Hypothalamus (tissue), 51 donors: ENCODE data around the gene EPG5.
A peak's percentile ranks its signal among the peaks of the same experiment; 100 is the strongest.

Source experiments
- DNase-seq, 51 donors: peaks; one replicate each; lab custom pipeline; 2025; lab: John Stamatoyannopoulos, UW

Gene EPG5

GRCh38 chr18:45923138-45923537 lies 44.0 kb downstream of the EPG5 start:
- DNase-seq, result no peak

DNA sequence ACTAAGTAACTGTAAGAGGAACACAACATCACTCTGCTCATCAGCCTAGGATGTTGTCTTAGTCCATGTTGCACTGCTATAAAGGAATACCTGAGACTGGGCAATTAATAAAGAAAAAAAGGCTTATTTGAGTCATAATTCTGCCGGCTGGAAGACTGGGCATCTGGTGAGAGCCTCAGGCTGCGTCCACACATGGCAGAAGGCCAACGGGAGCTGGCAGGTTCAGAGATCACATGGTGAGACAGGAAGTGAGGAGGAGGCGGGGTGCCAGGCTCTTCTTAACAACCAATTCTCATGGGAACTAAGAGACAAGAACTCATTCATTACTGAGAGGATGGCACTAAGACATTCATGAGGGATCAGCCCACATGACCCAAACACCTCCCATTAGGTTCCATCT lies 46.8 kb downstream of the EPG5 start:
- DNase-seq, result peak in 34 of 51 donors; percentile 1 to 54 (median 32)

DNA sequence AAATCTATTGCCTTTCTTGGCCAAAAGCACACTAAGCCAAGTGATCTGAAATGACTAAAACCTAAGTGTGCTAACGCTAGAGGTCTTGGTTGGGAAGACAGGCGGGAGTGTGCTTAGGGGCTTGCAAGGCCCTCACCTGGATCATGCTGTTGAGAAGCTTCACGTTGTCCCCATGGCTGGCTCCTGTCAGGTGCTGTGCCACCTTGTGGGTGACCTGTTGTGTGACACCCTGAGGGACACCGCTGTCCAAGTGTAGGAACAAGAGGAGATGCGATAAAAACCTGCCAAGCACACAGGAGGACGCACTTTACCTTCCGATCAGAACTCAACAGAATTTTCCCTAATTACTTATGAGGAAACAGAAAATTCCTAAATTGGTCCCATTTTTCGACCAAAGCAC lies 50.8 kb downstream of the EPG5 start:
- no peak for DNase-seq

- DNase-seq, result no peak
Observed at GRCh38 chr18:45913276-45913675, 53.9 kb downstream of the EPG5 start.

DNA sequence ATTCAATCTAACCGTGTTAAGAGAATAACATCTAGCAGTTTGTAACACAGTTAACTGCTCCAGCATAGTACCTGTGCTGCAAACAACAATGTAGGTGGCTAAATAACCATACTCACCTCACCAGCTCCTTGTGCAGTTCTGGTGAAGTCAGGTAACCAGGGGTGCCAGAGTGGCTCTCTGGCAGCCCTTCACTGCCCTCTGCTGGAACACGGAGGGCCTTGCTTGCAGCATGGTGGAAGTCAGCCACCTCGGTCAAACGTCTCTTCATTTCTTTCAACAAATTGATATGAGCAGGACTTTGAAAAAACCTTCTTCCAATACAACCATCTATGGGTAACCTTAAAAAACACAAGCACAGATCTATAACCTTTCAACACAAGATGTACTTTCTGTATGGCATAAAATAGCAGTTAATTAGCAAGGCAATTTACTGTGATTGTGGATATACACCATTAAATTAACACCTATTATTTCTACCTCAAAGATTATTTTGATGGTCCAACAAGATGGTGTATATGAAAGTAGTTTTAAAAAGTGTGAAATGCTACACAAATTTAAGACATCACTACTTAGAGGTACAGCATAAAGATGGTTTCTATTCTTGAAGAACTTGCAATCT lies 56.6 kb downstream of the EPG5 start:
- peak in 13 of 51 donors; percentile 1 to 19 (median 8) for DNase-seq

- DNase-seq, result no peak
Observed at GRCh38 chr18:45901654-45902210, 65.4 kb downstream of the EPG5 start.

- DNase-seq, result no peak
Observed at GRCh38 chr18:45900623-45901022, 66.5 kb downstream of the EPG5 start.

DNA sequence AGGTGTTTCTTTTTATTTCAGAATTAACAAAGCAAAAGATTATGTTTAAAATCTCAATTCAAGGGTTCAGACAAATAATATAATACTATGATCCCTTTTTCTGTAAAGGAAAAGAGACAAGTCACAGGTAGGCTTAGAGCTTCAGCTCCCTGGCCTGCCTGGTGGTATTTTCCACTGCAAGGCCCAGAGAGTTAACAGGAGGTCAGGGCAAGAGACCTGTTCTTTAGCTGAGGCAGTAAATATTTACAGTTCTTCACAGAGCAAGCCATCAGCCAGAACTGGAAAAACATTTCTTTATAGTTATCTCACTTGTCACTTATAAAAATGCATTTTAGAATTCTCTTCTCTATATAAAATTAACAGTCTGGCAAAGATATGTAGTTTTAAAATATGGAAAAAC lies 70.1 kb downstream of the EPG5 start:
- DNase-seq, result no peak

DNA sequence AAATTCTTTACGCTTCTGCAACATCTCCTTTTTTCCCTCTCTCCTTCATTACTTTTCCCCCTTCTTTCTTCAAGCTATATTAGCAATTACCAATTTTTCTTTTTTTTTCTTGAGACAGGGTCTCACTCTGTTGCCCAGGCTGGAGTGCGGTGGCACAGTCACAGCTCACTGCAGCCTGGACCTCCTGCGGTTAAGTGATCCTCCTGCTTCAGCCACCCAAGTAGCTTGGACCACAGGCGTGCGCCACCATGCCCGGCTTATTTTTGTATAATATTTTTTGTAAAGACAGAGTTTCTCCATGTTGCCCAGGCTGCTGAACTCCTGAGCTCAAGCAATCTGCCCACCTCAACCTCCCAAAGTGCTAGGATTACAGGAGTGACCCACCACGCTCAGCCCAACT lies 70.7 kb downstream of the EPG5 start:
- DNase-seq, result no peak

GRCh38 chr18:45895339-45895738 lies 71.8 kb downstream of the EPG5 start:
- DNase-seq, result no peak

GRCh38 chr18:45894818-45895217 lies 72.3 kb downstream of the EPG5 start:
- no peak for DNase-seq

- DNase-seq, result no peak
Observed at GRCh38 chr18:45891806-45892205, 75.3 kb downstream of the EPG5 start.

DNA sequence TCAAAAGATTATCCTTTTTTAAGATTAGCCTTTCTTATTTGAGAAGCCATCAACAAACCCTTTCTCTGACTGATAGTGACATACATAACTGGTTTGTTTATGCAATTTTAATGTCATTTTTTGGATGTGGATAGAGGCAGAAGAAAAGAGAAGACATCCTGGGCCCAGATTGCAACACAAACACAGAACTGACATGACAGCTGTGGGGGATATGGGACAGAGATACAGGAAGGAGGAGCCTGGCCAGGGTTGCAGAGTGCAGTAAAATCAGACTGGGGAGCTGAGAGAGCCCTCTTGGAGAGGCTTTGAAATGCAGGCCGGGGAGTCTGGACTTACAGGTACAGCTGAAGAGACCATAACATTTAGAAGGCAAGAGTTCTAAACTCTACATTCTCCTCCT lies 76.5 kb downstream of the EPG5 start:
- DNase-seq, result no peak

DNA sequence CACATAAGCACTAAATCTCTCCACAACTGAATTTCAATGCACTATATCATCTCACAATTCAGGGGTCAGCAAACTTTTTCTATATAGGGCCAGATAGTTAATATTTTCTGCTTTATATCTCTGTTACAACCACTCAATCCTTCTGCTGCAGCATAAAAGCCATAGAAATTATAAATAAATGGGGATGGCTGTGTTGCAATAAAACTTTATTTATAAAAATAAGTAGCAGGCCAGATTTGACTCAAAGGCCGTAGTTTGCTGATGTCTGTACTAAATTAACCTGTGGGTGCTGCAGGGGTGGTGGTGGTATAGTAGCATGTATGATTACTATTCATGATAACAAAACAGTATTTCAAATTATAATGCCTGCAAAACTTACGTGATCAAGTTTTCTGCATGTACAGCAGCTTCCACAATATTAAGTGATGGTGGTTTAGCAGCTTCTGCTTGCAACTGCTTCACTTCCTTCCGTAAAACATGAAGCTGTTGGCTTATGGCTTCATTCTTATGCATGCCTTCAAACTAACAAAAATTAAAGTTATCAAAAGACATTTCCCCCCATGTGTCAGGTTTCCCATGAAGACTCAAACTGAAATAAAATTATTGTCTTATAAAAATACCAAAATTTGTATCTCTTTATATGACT lies 77.6 kb downstream of the EPG5 start:
- no peak for DNase-seq

DNA sequence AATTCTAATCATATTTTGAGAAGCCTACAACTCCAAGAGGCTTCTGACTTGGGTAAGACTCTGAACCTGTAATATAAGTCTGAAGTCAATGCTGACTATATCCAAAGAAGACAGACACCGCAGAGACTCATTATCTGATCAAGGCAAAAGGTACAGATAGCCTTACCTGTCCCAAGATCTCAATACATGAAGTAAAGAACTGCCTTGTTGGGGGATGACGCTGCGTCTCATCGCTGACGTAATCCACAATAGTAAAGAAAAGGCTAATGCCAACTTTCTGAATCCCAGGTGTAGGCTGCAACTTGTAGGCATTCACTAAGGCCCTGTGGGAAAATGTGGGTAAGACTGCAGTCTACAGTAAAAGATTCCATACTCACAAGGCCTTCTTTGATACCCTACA lies 79.5 kb downstream of the EPG5 start:
- no peak for DNase-seq

DNA sequence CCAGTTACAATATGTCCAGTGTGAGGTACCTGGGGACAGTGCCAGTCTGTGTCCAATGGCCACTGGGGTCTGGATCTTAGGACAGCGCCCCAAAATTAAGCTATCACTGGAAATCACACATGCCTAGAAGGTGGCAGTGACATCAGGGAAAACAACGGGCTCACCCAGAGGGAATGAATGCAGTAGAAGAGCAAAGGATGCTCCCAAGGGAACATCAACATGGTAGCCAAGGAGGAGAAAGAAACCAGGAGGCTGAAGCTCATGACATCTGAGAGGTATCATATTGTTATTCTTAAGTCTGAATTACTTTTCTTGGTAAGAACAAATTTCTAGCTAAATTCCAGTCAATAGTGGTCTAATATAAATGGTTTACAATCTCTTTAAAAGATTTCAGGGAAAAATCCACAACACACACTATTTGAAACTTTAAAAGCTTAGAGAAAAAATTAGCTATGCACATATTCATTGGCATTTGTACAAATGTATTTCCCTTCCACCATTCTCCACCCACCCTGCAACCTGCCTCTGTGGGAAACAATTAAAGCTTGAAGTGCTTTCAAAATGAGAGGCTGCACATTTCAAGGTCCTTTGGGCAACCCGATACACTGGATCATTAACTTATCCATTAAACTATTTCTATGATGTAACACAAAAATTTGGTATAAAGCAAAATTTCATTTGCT lies 86.1 kb downstream of the EPG5 start:
- DNase-seq, result no peak

GRCh38 chr18:45879681-45880655 lies 87.2 kb downstream of the EPG5 start:
- DNase-seq, result peak in 47 of 51 donors; percentile 1 to 72 (median 27)

DNA sequence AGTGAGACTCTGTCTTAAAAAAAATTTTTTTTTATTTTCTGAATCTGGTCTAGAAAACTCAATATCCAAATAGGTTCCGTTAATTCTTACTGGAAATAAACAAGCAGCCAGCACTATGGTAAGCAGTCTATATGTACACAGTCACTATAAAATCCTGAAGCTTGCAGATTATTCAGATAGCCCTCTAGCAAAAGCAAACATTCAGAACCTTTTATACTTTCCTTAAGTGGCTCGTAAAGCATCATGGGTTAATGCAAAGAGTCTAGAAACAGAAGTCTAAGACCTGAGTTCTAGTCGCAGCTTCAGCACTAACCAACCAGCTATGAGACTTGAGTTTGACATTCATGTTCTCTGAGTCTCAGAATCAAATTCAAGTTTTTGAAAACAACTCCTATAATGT lies 89.7 kb downstream of the EPG5 start:
- DNase-seq, result no peak

GRCh38 chr18:45876161-45876560 lies 91.0 kb downstream of the EPG5 start:
- peak in 1 of 51 donors; percentile 9 for DNase-seq

GRCh38 chr18:45874491-45875184 lies 92.5 kb downstream of the EPG5 start:
- DNase-seq, result no peak
